GM19328 (cell line): ENCODE results near the gene IL16.
A peak's percentile ranks its signal among the peaks of the same experiment; 100 is the strongest.
"Not testable (repeated sequence)": the region's sequence is repeated elsewhere in the genome, so short reads cannot be mapped to it uniquely, and the experiment has no call there.

Source experiments
- ATAC-seq: cut with Tn5 transposase; IDR thresholded peaks from one replicate; pipeline ENCODE4 v1.9.1; 2021; ENCODE audit warnings: mild to moderate bottlenecking, moderate library complexity; ENCODE audit not compliant: unreplicated experiment

The IL16 gene

DNA sequence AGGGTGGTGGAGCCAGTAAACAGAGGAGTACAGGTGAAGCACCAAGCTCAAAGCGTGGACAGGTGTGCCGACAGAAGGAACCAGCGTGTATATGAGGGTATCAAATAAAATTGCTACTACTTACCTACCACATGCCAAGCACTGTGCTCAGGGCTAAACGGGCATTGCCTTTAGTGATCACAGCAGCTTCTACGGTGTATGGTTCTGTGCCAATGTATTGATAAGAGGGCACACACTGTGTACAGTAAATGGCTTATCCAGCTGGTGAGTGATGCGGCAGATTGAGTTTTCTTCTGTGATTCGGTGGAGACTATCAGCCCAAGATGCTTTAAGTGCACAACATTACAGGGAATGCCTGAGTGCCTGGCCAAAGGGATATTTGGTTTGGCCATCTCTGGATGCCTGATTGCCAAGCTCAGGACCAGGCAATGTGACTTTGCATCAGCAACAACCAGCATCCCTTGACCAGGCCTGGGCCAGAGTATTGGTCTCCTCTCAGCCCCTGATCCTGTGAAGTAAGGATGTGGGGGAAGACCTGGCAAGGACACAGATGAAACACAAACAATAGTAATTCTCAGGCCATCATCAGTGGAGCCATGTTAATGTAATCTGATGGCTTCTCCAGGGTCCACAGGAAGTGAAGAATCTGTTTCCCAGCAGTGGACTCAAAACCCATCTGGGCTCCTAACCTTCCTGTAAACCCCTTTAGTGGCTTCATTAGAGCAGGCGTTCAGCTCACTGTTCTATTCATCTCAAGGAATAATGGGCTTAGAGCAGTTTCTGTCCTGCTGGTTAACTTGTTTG lies 113.2 kb downstream of the IL16 start:
- ATAC-seq: no peak

DNA sequence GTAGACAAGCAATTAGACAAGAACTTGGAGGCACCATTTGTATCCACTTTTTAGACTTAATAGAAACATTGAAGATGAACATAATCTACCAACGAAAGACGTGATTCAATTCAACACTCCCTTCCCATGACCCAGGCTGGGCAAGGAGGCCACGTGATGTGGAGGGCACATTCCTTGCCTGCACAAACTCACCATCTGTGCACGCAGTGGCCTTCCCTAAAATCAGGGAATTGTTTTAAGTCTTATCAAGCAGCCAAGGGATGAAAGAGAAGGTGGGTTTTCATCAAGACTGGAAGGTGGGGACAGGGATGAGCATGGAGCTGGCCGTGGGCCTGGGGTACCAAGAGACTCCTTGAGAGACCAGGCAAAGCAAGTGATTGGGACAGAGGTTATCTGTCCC lies 113.8 kb downstream of the IL16 start:
- no peak for ATAC-seq

- peak; percentile 47 for ATAC-seq
Observed at GRCh38 chr15:81311752-81312464, 115.2 kb downstream of the IL16 start.

- ATAC-seq: no peak
Observed at GRCh38 chr15:81312790-81313543, 116.3 kb downstream of the IL16 start.

GRCh38 chr15:81313686-81314085 lies 117.0 kb downstream of the IL16 start:
- no peak for ATAC-seq

DNA sequence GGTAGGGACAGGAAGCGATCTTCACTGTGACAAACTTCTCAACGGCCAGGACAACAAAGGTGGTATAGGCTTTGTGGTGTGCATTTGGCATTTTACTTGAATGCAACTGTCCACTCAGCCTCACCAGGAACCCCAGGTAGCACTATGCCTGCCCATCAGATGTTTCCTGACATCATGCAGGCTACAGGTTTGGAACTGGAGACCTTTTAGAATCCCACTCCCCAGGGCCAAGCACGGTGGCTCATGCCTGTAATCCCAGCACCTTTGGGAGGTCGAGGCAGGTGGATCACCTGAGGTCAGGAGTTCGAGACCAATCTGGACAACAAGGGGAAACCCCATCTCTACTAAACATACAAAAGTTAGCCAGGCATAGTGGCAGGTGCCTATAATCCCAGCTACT lies 117.7 kb downstream of the IL16 start:
- ATAC-seq: no peak

GRCh38 chr15:81315452-81316175 lies 118.9 kb downstream of the IL16 start:
- no peak for ATAC-seq

GRCh38 chr15:81316267-81316666 lies 119.6 kb downstream of the IL16 start:
- no peak for ATAC-seq

GRCh38 chr15:81317642-81318017 lies 121.0 kb downstream of the IL16 start:
- no peak for ATAC-seq

- ATAC-seq: no peak
Observed at GRCh38 chr15:81321667-81322066, 125.0 kb downstream of the IL16 start.

DNA sequence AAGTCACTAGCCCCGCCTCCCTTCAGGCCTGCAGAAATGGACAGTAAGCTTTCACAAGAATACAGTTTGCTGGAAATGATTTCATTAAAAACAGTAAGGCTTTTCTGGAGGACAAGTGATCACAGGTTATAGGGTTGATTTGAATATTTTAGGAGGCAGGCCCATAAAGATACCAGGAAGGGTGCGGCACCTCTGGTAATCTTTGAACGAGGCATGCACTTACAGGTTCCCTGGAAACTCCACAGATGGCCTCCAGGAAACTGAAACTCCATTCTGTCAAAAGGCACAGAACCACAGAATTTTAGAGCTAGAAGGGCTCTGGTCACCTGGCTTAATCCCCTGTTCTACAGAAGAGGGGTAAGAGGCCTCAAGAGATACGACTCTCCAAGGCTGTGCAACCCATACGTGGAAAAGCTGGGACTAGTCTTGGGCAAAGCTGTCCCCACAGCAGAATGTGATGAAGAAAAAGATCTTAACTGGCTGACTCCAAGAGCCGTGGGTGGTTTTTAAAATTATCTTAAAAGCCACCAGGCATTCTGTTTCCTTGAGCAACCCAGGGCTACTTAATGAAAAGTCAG lies 126.1 kb downstream of the IL16 start:
- ATAC-seq: no peak

- no peak for ATAC-seq
Observed at GRCh38 chr15:81323559-81323943, 126.9 kb downstream of the IL16 start.

GRCh38 chr15:81323944-81324881 lies 127.5 kb downstream of the IL16 start, which contains the start of gene STARD5:
Gene STARD5 (minus strand): TSS chr15:81324141. CDS start chr15:81324099, 42 bp downstream.
- peak; percentile 98 for ATAC-seq

- no peak for ATAC-seq
Observed at GRCh38 chr15:81326466-81327212, 130.0 kb downstream of the IL16 start.

GRCh38 chr15:81327516-81327915 lies 130.8 kb downstream of the IL16 start:
- no peak for ATAC-seq

GRCh38 chr15:81329446-81329845 lies 132.8 kb downstream of the IL16 start:
- no peak for ATAC-seq

GRCh38 chr15:81330366-81331090 lies 133.8 kb downstream of the IL16 start:
- no peak for ATAC-seq

- ATAC-seq: not testable (repeated sequence)
Observed at GRCh38 chr15:81331141-81331540, 134.5 kb downstream of the IL16 start.
